HepG2 (cell line): Measurements from ENCODE around the gene CDO1. TPM values are rescaled to one million over a fixed set of nuclear protein-coding genes. Genes with fewer than 3 reads are reported as not detected.

Experiments
- GZF1 ChIP-seq: sonication (generic); formaldehyde crosslinking; IDR thresholded peaks from 2 replicates; pipeline ENCODE4 v1.5.1; 2020; ENCODE audit warnings: mild to moderate bottlenecking, missing genetic modification reagents
- MED13 ChIP-seq: sonication (generic); formaldehyde crosslinking; IDR thresholded peaks from 2 replicates; pipeline ENCODE4 v1.5.0; 2020; ENCODE audit warnings: missing genetic modification reagents
- NFATC3 ChIP-seq: sonication (generic); formaldehyde crosslinking; IDR thresholded peaks from 2 replicates; pipeline ENCODE4 v1.5.1; 2020; ENCODE audit warnings: mild to moderate bottlenecking, missing genetic modification reagents
- SIN3B ChIP-seq: fragments of 150-350 bp; IDR thresholded peaks from 2 replicates; pipeline ENCODE4 v1.6.1; 2014; ENCODE audit warnings: low read length
- SMAD1 ChIP-seq: sonication (generic); formaldehyde crosslinking; IDR thresholded peaks from 2 replicates; pipeline ENCODE4 v1.4.0; 2020; ENCODE audit warnings: missing genetic modification reagents, low read depth, mild to moderate bottlenecking, borderline replicate concordance
- SRY ChIP-seq: sonication (generic); formaldehyde crosslinking; IDR thresholded peaks from 2 replicates; pipeline ENCODE4 v1.8.0; 2022; ENCODE audit warnings: mild to moderate bottlenecking, missing genetic modification reagents
- TARDBP ChIP-seq: sonication (generic); formaldehyde crosslinking; IDR thresholded peaks from 2 replicates; pipeline ENCODE4 v1.8.0; 2022; ENCODE audit warnings: mild to moderate bottlenecking, missing genetic modification reagents
- TCF12 ChIP-seq, 2 experiments: fragments of 450-650 bp in 1 of 2; sonication (generic) in 1 of 2; formaldehyde crosslinking in 1 of 2; IDR thresholded peaks; 2 replicates each; pipeline versions ENCODE4 v1.6.1 to v1.8.0; 2017 to 2022; ENCODE audit warnings: antibody characterized with exemption in 1 of 2, mild to moderate bottlenecking in 1 of 2, missing genetic modification reagents in 1 of 2, moderate library complexity in 1 of 2
- TOPORS ChIP-seq: sonication (generic); formaldehyde crosslinking; IDR thresholded peaks from 2 replicates; pipeline ENCODE4 v1.8.0; 2023; ENCODE audit warnings: mild to moderate bottlenecking, missing genetic modification reagents
- U2AF1 ChIP-seq: fragments of 200-400 bp; formaldehyde crosslinking; optimal IDR thresholded peaks from 2 replicates; pipeline ENCODE3; 2017; ENCODE audit warnings: mild to moderate bottlenecking, low read depth, low read length
- UBTF ChIP-seq: sonication (generic); formaldehyde crosslinking; IDR thresholded peaks from 2 replicates; pipeline ENCODE4 v1.4.0; 2020; ENCODE audit warnings: mild to moderate bottlenecking, missing genetic modification reagents
- YY1 ChIP-seq: IDR thresholded peaks from 2 replicates; pipeline ENCODE4 v1.6.1; 2011; ENCODE audit warnings: low read length, low read depth, moderate library complexity, mild to moderate bottlenecking; ENCODE audit not compliant: insufficient read depth, insufficient replicate concordance
- ZFY ChIP-seq: sonication (generic); formaldehyde crosslinking; IDR thresholded peaks from 2 replicates; pipeline ENCODE4 v1.4.0; 2020; ENCODE audit warnings: missing genetic modification reagents
- ZGPAT ChIP-seq: IDR thresholded peaks from 2 replicates; pipeline ENCODE4 v1.6.1; 2016; ENCODE audit warnings: mild to moderate bottlenecking
- ZNF180 ChIP-seq: sonication (generic); formaldehyde crosslinking; IDR thresholded peaks from 2 replicates; pipeline ENCODE4 v1.4.0; 2020; ENCODE audit warnings: low read depth, missing genetic modification reagents, borderline replicate concordance
- ZNF766 ChIP-seq: sonication (generic); formaldehyde crosslinking; IDR thresholded peaks from 2 replicates; pipeline ENCODE4 v1.5.0; 2020; ENCODE audit warnings: missing genetic modification reagents, borderline replicate concordance
- ZNF777 ChIP-seq: sonication (generic); formaldehyde crosslinking; IDR thresholded peaks from 2 replicates; pipeline ENCODE4 v1.4.0; 2020; ENCODE audit warnings: missing genetic modification reagents
- polyA plus RNA-seq, 8 experiments: library from polyadenylated mRNA; depleted of rRNA in 3 of 8; stranded (reverse) in 7 of 8; unstranded in 1 of 8; fragments of >200 nt; fragmentation: Illumina TruSeq in 4 of 8; extraction: Trizol in 4 of 8; gene quantifications; 2 replicates each; pipeline versions ENCODE4 v1.2.1 to v1.2.3, GENCODE V29; 2011 to 2016; ENCODE audit warnings: low read depth in 4 of 8, missing spikeins in 1 of 8, mixed read lengths in 1 of 8; ENCODE audit not compliant: insufficient read depth in 1 of 8
- total RNA-seq, 5 experiments: library from RNA; depleted of rRNA; stranded (reverse); fragments of >200 nt; fragmentation: Illumina TruSeq; extraction: Trizol; gene quantifications; 2 replicates each; pipeline ENCODE4 v1.2.3, GENCODE V29; 2016; ENCODE audit warnings: low read depth in 1 of 5
- TF ChIP-seq, protein P1 (sequence below): sonication (generic); formaldehyde crosslinking; IDR thresholded peaks from 2 replicates; pipeline ENCODE4 v1.4.0; 2020; ENCODE audit warnings: missing genetic modification reagents

Gene CDO1
- total and polyA plus RNA-seq, 2 of the 13 experiments (the other 11 are each of a cell fraction or from before 2014, with no cell fraction given): 3.2 to 4.4 TPM

GRCh38 chr5:115842089-115842935, 25.9 kb upstream of the CDO1 start (continued):
- TF ChIP-seq UBTF (CRISPR knock-in tag): peak; percentile 94
- no peak for TF ChIP-seq SMAD1 (CRISPR knock-in tag)
- TF ChIP-seq TARDBP (CRISPR knock-in tag): no peak
- TF ChIP-seq MED13: peak; percentile 67; the same call in 1 of the 2 replicates
- no peak for TF ChIP-seq YY1
- TF ChIP-seq NFATC3 (CRISPR knock-in tag): no peak
- TF ChIP-seq TCF12 (IDR thresholded peaks at IDR 0.05): no peak
- 0 out of 2 replicates have a peak, but pooled peaks have one; percentile 13 for TF ChIP-seq TCF12 (CRISPR knock-in tag; IDR thresholded peaks at IDR 0.05)
- TF ChIP-seq U2AF1: peak; percentile 30
- TF ChIP-seq TOPORS (CRISPR knock-in tag): no peak
- peak; percentile 64 for TF ChIP-seq ZGPAT (CRISPR knock-in tag)
- peak; percentile 9; the same call in 1 of the 2 replicates for TF ChIP-seq ZFY
- TF ChIP-seq, protein P1, sequence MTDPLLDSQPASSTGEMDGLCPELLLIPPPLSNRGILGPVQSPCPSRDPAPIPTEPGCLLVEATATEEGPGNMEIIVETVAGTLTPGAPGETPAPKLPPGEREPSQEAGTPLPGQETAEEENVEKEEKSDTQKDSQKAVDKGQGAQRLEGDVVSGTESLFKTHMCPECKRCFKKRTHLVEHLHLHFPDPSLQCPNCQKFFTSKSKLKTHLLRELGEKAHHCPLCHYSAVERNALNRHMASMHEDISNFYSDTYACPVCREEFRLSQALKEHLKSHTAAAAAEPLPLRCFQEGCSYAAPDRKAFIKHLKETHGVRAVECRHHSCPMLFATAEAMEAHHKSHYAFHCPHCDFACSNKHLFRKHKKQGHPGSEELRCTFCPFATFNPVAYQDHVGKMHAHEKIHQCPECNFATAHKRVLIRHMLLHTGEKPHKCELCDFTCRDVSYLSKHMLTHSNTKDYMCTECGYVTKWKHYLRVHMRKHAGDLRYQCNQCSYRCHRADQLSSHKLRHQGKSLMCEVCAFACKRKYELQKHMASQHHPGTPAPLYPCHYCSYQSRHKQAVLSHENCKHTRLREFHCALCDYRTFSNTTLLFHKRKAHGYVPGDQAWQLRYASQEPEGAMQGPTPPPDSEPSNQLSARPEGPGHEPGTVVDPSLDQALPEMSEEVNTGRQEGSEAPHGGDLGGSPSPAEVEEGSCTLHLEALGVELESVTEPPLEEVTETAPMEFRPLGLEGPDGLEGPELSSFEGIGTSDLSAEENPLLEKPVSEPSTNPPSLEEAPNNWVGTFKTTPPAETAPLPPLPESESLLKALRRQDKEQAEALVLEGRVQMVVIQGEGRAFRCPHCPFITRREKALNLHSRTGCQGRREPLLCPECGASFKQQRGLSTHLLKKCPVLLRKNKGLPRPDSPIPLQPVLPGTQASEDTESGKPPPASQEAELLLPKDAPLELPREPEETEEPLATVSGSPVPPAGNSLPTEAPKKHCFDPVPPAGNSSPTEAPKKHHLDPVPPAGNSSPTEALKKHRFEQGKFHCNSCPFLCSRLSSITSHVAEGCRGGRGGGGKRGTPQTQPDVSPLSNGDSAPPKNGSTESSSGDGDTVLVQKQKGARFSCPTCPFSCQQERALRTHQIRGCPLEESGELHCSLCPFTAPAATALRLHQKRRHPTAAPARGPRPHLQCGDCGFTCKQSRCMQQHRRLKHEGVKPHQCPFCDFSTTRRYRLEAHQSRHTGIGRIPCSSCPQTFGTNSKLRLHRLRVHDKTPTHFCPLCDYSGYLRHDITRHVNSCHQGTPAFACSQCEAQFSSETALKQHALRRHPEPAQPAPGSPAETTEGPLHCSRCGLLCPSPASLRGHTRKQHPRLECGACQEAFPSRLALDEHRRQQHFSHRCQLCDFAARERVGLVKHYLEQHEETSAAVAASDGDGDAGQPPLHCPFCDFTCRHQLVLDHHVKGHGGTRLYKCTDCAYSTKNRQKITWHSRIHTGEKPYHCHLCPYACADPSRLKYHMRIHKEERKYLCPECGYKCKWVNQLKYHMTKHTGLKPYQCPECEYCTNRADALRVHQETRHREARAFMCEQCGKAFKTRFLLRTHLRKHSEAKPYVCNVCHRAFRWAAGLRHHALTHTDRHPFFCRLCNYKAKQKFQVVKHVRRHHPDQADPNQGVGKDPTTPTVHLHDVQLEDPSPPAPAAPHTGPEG (CRISPR knock-in tag): no peak
- no peak for TF ChIP-seq SRY (CRISPR knock-in tag)
- no peak for TF ChIP-seq ZNF766 (CRISPR knock-in tag)
- peak; percentile 90 for TF ChIP-seq ZNF777 (CRISPR knock-in tag)
- no peak for TF ChIP-seq ZNF180 (CRISPR knock-in tag)
- TF ChIP-seq GZF1 (CRISPR knock-in tag): no peak
- TF ChIP-seq SIN3B: peak; percentile 16; the same call in 1 of the 2 replicates
